DOHH2 (cell line): ENCODE results near the gene ANKS1B.

Source experiments
- H3F3A ChIP-seq: fragments of 200-600 bp; sonication (generic), shearing (Covaris generic); 2 replicates; pipeline ENCODE4 v1.6.0; 2016; ENCODE audit warnings: antibody characterized with exemption, mild to moderate bottlenecking; ENCODE audit not compliant: control insufficient read depth, insufficient read depth
- H3K27ac ChIP-seq: fragments of 200-600 bp; sonication (generic); 2 replicates; pipeline ENCODE4 v1.5.1; 2014; ENCODE audit warnings: low read depth, mild to moderate bottlenecking, low read length, moderate library complexity
- H3K27me3 ChIP-seq: fragments of 200-600 bp; sonication (generic); 2 replicates; pipeline ENCODE4 v1.6.1; 2014; ENCODE audit warnings: mild to moderate bottlenecking, low read length, mixed read lengths; ENCODE audit not compliant: control insufficient read depth
- H3K36me3 ChIP-seq: fragments of 200-600 bp; sonication (generic); 2 replicates; pipeline ENCODE4 v1.6.1; 2014; ENCODE audit warnings: mild to moderate bottlenecking, low read length, moderate library complexity, mixed read lengths; ENCODE audit not compliant: control insufficient read depth
- H3K4me1 ChIP-seq: fragments of 200-600 bp; sonication (generic); 2 replicates; pipeline ENCODE4 v1.6.1; 2014; ENCODE audit warnings: mild to moderate bottlenecking, low read length, mixed read lengths; ENCODE audit not compliant: control insufficient read depth
- H3K4me2 ChIP-seq: fragments of 200-600 bp; sonication (generic); 2 replicates; pipeline ENCODE4 v1.6.0; 2014; ENCODE audit warnings: mild to moderate bottlenecking, low read length, moderate library complexity
- H3K4me3 ChIP-seq: fragments of 200-600 bp; sonication (generic); 2 replicates; pipeline ENCODE4 v1.5.1; 2014; ENCODE audit warnings: mild to moderate bottlenecking, low read length, mixed read lengths
- H3K79me2 ChIP-seq: fragments of 200-600 bp; sonication (generic); 2 replicates; pipeline ENCODE4 v1.6.1; 2014; ENCODE audit warnings: mild to moderate bottlenecking, low read length, mixed read lengths; ENCODE audit not compliant: control insufficient read depth
- H3K9me2 ChIP-seq: fragments of 200-600 bp; sonication (generic); replicated peaks from 2 replicates; pipeline ENCODE4 v1.6.1; 2014; ENCODE audit warnings: mild to moderate bottlenecking, low read length, mixed read lengths; ENCODE audit not compliant: control insufficient read depth
- H3K9me3 ChIP-seq: fragments of 200-600 bp; sonication (generic); 2 replicates; pipeline ENCODE4 v1.6.1; 2014; ENCODE audit warnings: antibody characterized with exemption, low read length, mixed read lengths; ENCODE audit not compliant: control insufficient read depth, insufficient read depth
- H4K20me1 ChIP-seq: fragments of 200-600 bp; sonication (generic); 2 replicates; pipeline ENCODE4 v1.6.0; 2014; ENCODE audit warnings: low read depth, mild to moderate bottlenecking, antibody characterized with exemption, low read length, moderate library complexity; ENCODE audit not compliant: control insufficient read depth, insufficient read depth
- CTCF ChIP-seq: fragments of 200-600 bp; sonication (generic); IDR thresholded peaks from one replicate; pipeline ENCODE4 v1.5.1; 2014; ENCODE audit warnings: antibody characterized with exemption, mild to moderate bottlenecking, low read depth, low read length; ENCODE audit not compliant: poor library complexity, severe bottlenecking
- EZH2phosphoT487 ChIP-seq: fragments of 200-600 bp; sonication (generic); IDR thresholded peaks from 2 replicates; pipeline ENCODE4 v1.6.1; 2017; ENCODE audit warnings: borderline replicate concordance, mild to moderate bottlenecking, antibody characterized with exemption, low read length, moderate library complexity, mixed read lengths

ANKS1B gene

GRCh38 chr12:99352269-99352668, 632.5 kb downstream of the ANKS1B start:
- no peak for TF ChIP-seq EZH2phosphoT487
- TF ChIP-seq CTCF, result no peak
- no peaks in the 10 kb centered on the region for H3K4me1 ChIP-seq
- H3F3A ChIP-seq, result no peaks in the 10 kb centered on the region
- no peaks in the 10 kb centered on the region for H3K9me2 ChIP-seq
- no peak overlapping the region for H3K4me2 ChIP-seq
- no peaks in the 10 kb centered on the region for H3K27me3 ChIP-seq
- H3K36me3 ChIP-seq, result no peaks in the 10 kb centered on the region; the same call in 1 of the 2 replicates
- no peak overlapping the region for H3K4me3 ChIP-seq
- H3K27ac ChIP-seq, result no peak overlapping the region
- H3K79me2 ChIP-seq, result no peaks in the 10 kb centered on the region
- H4K20me1 ChIP-seq, result no peaks in the 10 kb centered on the region
- H3K9me3 ChIP-seq, result peaks cover 5% of the 10 kb centered on the region; the same call in 1 of the 2 replicates

- Histone ChIP-seq H3K4me3 (no peak overlapping the region), H3K27ac (no peak overlapping the region), H3K79me2 (no peaks in the 10 kb centered on the region), H3K4me2 (no peak overlapping the region), H3K27me3 (no peaks in the 10 kb centered on the region), H4K20me1 (no peaks in the 10 kb centered on the region), H3K9me3 (peaks cover 8% of the 10 kb centered on the region; the same call in 1 of the 2 replicates), H3F3A (no peaks in the 10 kb centered on the region), H3K4me1 (no peaks in the 10 kb centered on the region), H3K9me2 (no peaks in the 10 kb centered on the region), H3K36me3 (no peaks in the 10 kb centered on the region)
- TF ChIP-seq EZH2phosphoT487 (no peak), CTCF (no peak)
Measured at GRCh38 chr12:99343960-99344359, 640.8 kb downstream of the ANKS1B start.

- Histone ChIP-seq H3K79me2 (no peaks in the 10 kb centered on the region), H3K4me1 (peaks cover 4% of the 10 kb centered on the region), H3K4me3 (no peak overlapping the region), H3K27ac (no peak overlapping the region), H3K9me2 (no peaks in the 10 kb centered on the region), H4K20me1 (no peaks in the 10 kb centered on the region), H3K27me3 (no peaks in the 10 kb centered on the region), H3F3A (no peaks in the 10 kb centered on the region), H3K36me3 (no peaks in the 10 kb centered on the region), H3K4me2 (no peak overlapping the region), H3K9me3 (0 out of 2 replicates have a peak, but pooled peaks cover 13% of the 10 kb centered on the region)
- TF ChIP-seq EZH2phosphoT487 (no peak), CTCF (no peak)
Measured at GRCh38 chr12:99339663-99340062, 645.1 kb downstream of the ANKS1B start.
